SKM-1 (cell line): ENCODE data around the gene MAPK8IP2.
"Not testable (repeated sequence)": the region's sequence is repeated elsewhere in the genome, so short reads cannot be mapped to it uniquely, and the experiment has no call there.

Experiments used
- DNase-seq: peaks from one replicate; lab custom pipeline; 2025; ENCODE audit not compliant: unreplicated experiment; lab: John Stamatoyannopoulos, UW

MAPK8IP2 gene

GRCh38 chr22:50633771-50634170, 33.2 kb downstream of the MAPK8IP2 start:
- DNase-seq: no peak

GRCh38 chr22:50635591-50635990, 35.0 kb downstream of the MAPK8IP2 start:
- no peak for DNase-seq

- DNase-seq: not testable (repeated sequence)
Observed at GRCh38 chr22:50640296-50640695, 39.7 kb downstream of the MAPK8IP2 start.

GRCh38 chr22:50640857-50641647, 40.5 kb downstream of the MAPK8IP2 start:
- no peak for DNase-seq

- no peak for DNase-seq
Observed at GRCh38 chr22:50641696-50642607, 41.4 kb downstream of the MAPK8IP2 start.

GRCh38 chr22:50643021-50643820, 42.6 kb downstream of the MAPK8IP2 start:
- not testable (repeated sequence) for DNase-seq

- not testable (repeated sequence) for DNase-seq
Observed at GRCh38 chr22:50643821-50644101, 43.2 kb downstream of the MAPK8IP2 start.

- DNase-seq: no peak
Observed at GRCh38 chr22:50653256-50653655, 52.7 kb downstream of the MAPK8IP2 start.

GRCh38 chr22:50654664-50655063, 54.1 kb downstream of the MAPK8IP2 start:
- DNase-seq: not testable (repeated sequence)

- DNase-seq: no peak
Observed at GRCh38 chr22:50656122-50657070, 55.8 kb downstream of the MAPK8IP2 start.

GRCh38 chr22:50657925-50658324, 57.3 kb downstream of the MAPK8IP2 start:
- no peak for DNase-seq

GRCh38 chr22:50659711-50660110, 59.1 kb downstream of the MAPK8IP2 start:
- not testable (repeated sequence) for DNase-seq

GRCh38 chr22:50660306-50660705, 59.7 kb downstream of the MAPK8IP2 start:
- no peak for DNase-seq
